OCI-LY3 (cell line): ENCODE data around the gene SLC6A6.

ENCODE experiments used
- CTCF ChIP-seq: fragments of 200-600, 300-600 bp; sonication (generic); IDR thresholded peaks from 2 replicates; pipeline ENCODE4 v1.5.1; 2014; ENCODE audit warnings: antibody characterized with exemption, low read length, low read depth
- EZH2phosphoT487 ChIP-seq: fragments of 200-600 bp; shearing (Covaris generic); IDR thresholded peaks from 2 replicates; pipeline ENCODE4 v1.6.1; 2018; ENCODE audit warnings: antibody characterized with exemption, mixed run types, low read depth

GRCh38 chr3:14536837-14537589, 134.6 kb downstream of the SLC6A6 start:
- TF ChIP-seq CTCF (no peak), EZH2phosphoT487 (no peak)
